Adrenal gland (tissue), 12 donors: ENCODE data around the gene SPG11. TPM values are rescaled to one million over a fixed set of nuclear protein-coding genes. Genes with fewer than 3 reads are reported as not detected.
A peak's percentile ranks its signal among the peaks of the same experiment; 100 is the strongest.

ENCODE experiments used
- DNase-seq, 7 donors: peaks; one replicate each; pipeline ENCODE4 v3.0.0-alpha.2; 2019 to 2020
- H3K27ac ChIP-seq, 5 donors: fragments of 200-600 bp; sonication (generic) in 4 of 5; 1 replicate in 3 of 5; 2 replicates in 2 of 5; pipeline versions ENCODE4 v1.5.1 to v1.8.0; 2016 to 2020; ENCODE audit warnings: mild to moderate bottlenecking in 1 of 5
- H3K27me3 ChIP-seq: fragments of 200-600 bp; 2 replicates; pipeline ENCODE4 v1.8.0; 2021
- H3K36me3 ChIP-seq, 2 donors: fragments of 200-600 bp; replicated peaks in 1 of 2; 1 replicate in 1 of 2; 2 replicates in 1 of 2; pipeline versions ENCODE4 v1.5.1 to v1.8.0; 2018 to 2022
- H3K4me1 ChIP-seq, 2 donors: fragments of 200-600 bp; replicated peaks in 1 of 2; 1 replicate in 1 of 2; 2 replicates in 1 of 2; pipeline versions ENCODE4 v1.5.1 to v1.8.0; 2018 to 2021
- H3K4me3 ChIP-seq, 4 donors: fragments of 200-600 bp; sonication (generic) in 3 of 4; one replicate each; pipeline ENCODE4 v1.5.1; 2016 to 2018
- H3K9me3 ChIP-seq, 3 donors: fragments of 200-600 bp; sonication (generic) in 1 of 3; replicated peaks in 1 of 3; 1 replicate in 2 of 3; 2 replicates in 1 of 3; pipeline versions ENCODE4 v1.5.1 to v1.8.0; 2016 to 2021
- CTCF ChIP-seq, 6 experiments: fragments of 450-650 bp in 4 of 6; fragments of 200-600 bp in 2 of 6; sonication (generic) in 1 of 6; IDR thresholded peaks; 1 replicate in 5 of 6; 2 replicates in 1 of 6; pipeline versions ENCODE4 v1.5.1 to v1.8.0; 2016 to 2021; ENCODE audit warnings: antibody characterized with exemption in 6 of 6, mild to moderate bottlenecking in 2 of 6, moderate library complexity in 1 of 6
- POLR2A ChIP-seq, 2 donors: fragments of 450-650 bp; IDR thresholded peaks; one replicate each; pipeline ENCODE4 v1.6.1; 2017; ENCODE audit warnings: antibody characterized with exemption in 2 of 2, mild to moderate bottlenecking in 2 of 2, moderate library complexity in 1 of 2
- WGBS, 4 donors: extraction: QIAGEN DNeasy Blood & Tissue Kit in 2 of 4; methylation state at CpG; one replicate each; pipeline versions ENCODE4 v1.1.5 to v1.1.7; 2013 to 2017; 5-methylcytosine and 5-hydroxymethylcytosine counted together
- intact Hi-C, 2 donors: fragments of 100-400 bp; cut with DNase I; formaldehyde crosslinking; loops; one replicate each; pipeline versions ENCODE4 v1.14.1 to v1.15.0; 2022 to 2023
- polyA plus RNA-seq, 3 donors: library from polyadenylated mRNA; stranded (reverse); fragments of 200-250 nt in 2 of 3; fragments of 350-450 nt in 1 of 3; fragmentation: Illumina TruSeq in 1 of 3; extraction: RNeasy Lipid Tissue Mini Kit (QIAGEN cat#74804) in 1 of 3; gene quantifications; one replicate each; pipeline ENCODE4 v1.2.3, GENCODE V29; 2013 to 2014
- total RNA-seq, 9 donors: library from RNA; depleted of rRNA in 4 of 9; stranded (reverse); fragments of >200 nt in 4 of 9; fragments of 120-200 nt in 1 of 9; fragmentation: NEBNext Ultra II Directional in 1 of 9; extraction: Animal tissue kit (Norgen Biotek cat#: 25700) in 1 of 9; gene quantifications; one replicate each; pipeline versions ENCODE4 v1.1.0 to v1.2.4, GENCODE V29; 2013 to 2023
- donor health status: healthy with polysubstance abuse.
- donor health status: Bipolar disorder and iron deficiency.
- donor health status: DM: yes; HTN: yes; CAD: no.
- donor health status: DM: no; HTN: no; CAD: no.
- donor health status: DM: no; HTN: no; CAD: no.
- donor health status: DM: yes; HTN: yes; CAD: no.

Gene SPG11
- total and polyA plus RNA-seq, 12 donors = 43.0 to 122 (median 74.0) TPM

- no peak for TF ChIP-seq CTCF (IDR thresholded peaks at IDR 0.05)
- TF ChIP-seq POLR2A (IDR thresholded peaks at IDR 0.05) = no peak
- peak in 1 of 7 donors; percentile 45 for DNase-seq
- Histone ChIP-seq H3K9me3 (no peaks in the 10 kb centered on the region), H3K36me3 (peaks cover 0 to 4% of the 10 kb centered on the region in 2 donors), H3K4me1 (no peaks in the 10 kb centered on the region), H3K27me3 (no peaks in the 10 kb centered on the region), H3K4me3 (no peak overlapping the region), H3K27ac (no peak overlapping the region)
- WGBS, 4 donors = 81 to 85% (median 82%) methylated on average over 10 of the region's 10 CpGs
- intact Hi-C loops = no loop called here
Observed at GRCh38 chr15:44529864-44530604, 133.4 kb downstream of the SPG11 start.

GRCh38 chr15:44527241-44527640, 136.2 kb downstream of the SPG11 start:
- Histone ChIP-seq H3K27ac (no peak overlapping the region), H3K4me1 (no peaks in the 10 kb centered on the region), H3K9me3 (no peaks in the 10 kb centered on the region), H3K4me3 (no peak overlapping the region), H3K36me3 (peaks cover 0 to 15% of the 10 kb centered on the region in 2 donors), H3K27me3 (no peaks in the 10 kb centered on the region)
- intact Hi-C loops = no loop called here
- DNase-seq = no peak
- TF ChIP-seq CTCF (IDR thresholded peaks at IDR 0.05) (no peak), POLR2A (IDR thresholded peaks at IDR 0.05) (no peak)
- WGBS, 4 donors = 78 to 83% (median 82%) methylated on average over 2 of the region's 2 CpGs

GRCh38 chr15:44525018-44525417, 138.4 kb downstream of the SPG11 start:
- no peaks in the 10 kb centered on the region for H3K27me3 ChIP-seq
- no peaks in the 10 kb centered on the region for H3K4me1 ChIP-seq
- peaks cover 0 to 15% of the 10 kb centered on the region in 2 donors for H3K36me3 ChIP-seq
- WGBS, 4 donors = 91 to 97% (median 95%) methylated on average over 1 of the region's 1 CpG
- DNase-seq = no peak
- intact Hi-C loops = no loop called here
- no peak overlapping the region for H3K27ac ChIP-seq
- TF ChIP-seq CTCF (IDR thresholded peaks at IDR 0.05) (no peak), POLR2A (IDR thresholded peaks at IDR 0.05) (no peak)
- no peaks in the 10 kb centered on the region for H3K9me3 ChIP-seq
- H3K4me3 ChIP-seq = no peak overlapping the region

- Histone ChIP-seq H3K4me3 (no peak overlapping the region), H3K9me3 (no peaks in the 10 kb centered on the region), H3K4me1 (no peaks in the 10 kb centered on the region), H3K27me3 (no peaks in the 10 kb centered on the region), H3K36me3 (peaks cover 0 to 21% of the 10 kb centered on the region in 2 donors), H3K27ac (no peak overlapping the region)
- DNase-seq = no peak
- 87 to 92% (median 91%) methylated on average over 6 of the region's 6 CpGs for WGBS, 4 donors
- intact Hi-C loops = loop anchor here in 1 of 2 donors (10.0 kb wide), 1 partner anchor 75 kb away; no protein-coding TSS in a partner anchor
- TF ChIP-seq POLR2A (IDR thresholded peaks at IDR 0.05) = no peak
- TF ChIP-seq CTCF (IDR thresholded peaks at IDR 0.05) = no peak
Observed at GRCh38 chr15:44519537-44519936, 143.9 kb downstream of the SPG11 start.
